22Rv1 (cell line): Measurements from ENCODE around the gene ARSK.

ENCODE experiments used
- ZFX ChIP-seq: fragments of 450-650 bp; IDR thresholded peaks from 2 replicates; pipeline ENCODE4 v1.6.1; 2017; ENCODE audit warnings: antibody characterized with exemption, borderline replicate concordance
- TF ChIP-seq, protein P1 (sequence below): fragments of 450-650 bp; IDR thresholded peaks from 2 replicates; pipeline ENCODE4 v1.5.1; 2017; ENCODE audit warnings: mild to moderate bottlenecking

DNA sequence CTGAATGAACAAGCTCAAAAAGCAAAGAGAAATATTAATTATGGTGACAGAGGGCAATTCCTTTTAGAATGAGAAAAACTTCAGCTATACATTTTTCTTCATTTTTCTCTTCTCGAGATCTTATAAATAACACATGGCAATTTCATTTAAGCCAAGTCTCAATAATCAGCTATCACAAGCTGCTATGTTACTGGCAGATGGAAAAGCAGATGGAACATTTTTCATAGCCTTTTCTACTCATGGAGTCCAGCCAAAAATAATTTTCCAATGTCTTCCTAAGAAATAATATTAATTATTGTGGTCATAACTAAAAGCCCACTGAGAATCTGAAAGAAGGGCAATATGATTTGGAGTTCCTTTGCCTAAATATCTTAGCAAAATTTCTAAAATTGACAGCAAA is 35.8 kb upstream of the ARSK start:
- TF ChIP-seq, protein P1, sequence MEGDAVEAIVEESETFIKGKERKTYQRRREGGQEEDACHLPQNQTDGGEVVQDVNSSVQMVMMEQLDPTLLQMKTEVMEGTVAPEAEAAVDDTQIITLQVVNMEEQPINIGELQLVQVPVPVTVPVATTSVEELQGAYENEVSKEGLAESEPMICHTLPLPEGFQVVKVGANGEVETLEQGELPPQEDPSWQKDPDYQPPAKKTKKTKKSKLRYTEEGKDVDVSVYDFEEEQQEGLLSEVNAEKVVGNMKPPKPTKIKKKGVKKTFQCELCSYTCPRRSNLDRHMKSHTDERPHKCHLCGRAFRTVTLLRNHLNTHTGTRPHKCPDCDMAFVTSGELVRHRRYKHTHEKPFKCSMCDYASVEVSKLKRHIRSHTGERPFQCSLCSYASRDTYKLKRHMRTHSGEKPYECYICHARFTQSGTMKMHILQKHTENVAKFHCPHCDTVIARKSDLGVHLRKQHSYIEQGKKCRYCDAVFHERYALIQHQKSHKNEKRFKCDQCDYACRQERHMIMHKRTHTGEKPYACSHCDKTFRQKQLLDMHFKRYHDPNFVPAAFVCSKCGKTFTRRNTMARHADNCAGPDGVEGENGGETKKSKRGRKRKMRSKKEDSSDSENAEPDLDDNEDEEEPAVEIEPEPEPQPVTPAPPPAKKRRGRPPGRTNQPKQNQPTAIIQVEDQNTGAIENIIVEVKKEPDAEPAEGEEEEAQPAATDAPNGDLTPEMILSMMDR, result no peak
- TF ChIP-seq ZFX, result no peak
